Measurements from ENCODE around the gene GTF2IRD1.
"Not testable (repeated sequence)": the region's sequence is repeated elsewhere in the genome, so short reads cannot be mapped to it uniquely, and the experiment has no call there.

The GTF2IRD1 gene

GRCh38 chr7:74483402-74484336, 30.0 kb downstream of the GTF2IRD1 start:
- DNase-seq (ENCODE audit: extremely low read depth, low read depth): no peak
- no peak for TF ChIP-seq CTCF (IDR thresholded peaks at IDR 0.05; ENCODE audit: low read depth, low read length, missing control alignments)
- H3K4me3 ChIP-seq (replicated peaks; ENCODE audit: low read depth, low read length): no peak overlapping the region

GRCh38 chr7:74485611-74486010, 31.9 kb downstream of the GTF2IRD1 start:
- DNase-seq (ENCODE audit: extremely low read depth, low read depth): no peak
- H3K4me3 ChIP-seq (replicated peaks; ENCODE audit: low read depth, low read length): no peak overlapping the region
- no peak for TF ChIP-seq CTCF (IDR thresholded peaks at IDR 0.05; ENCODE audit: low read depth, low read length, missing control alignments)

- DNase-seq (ENCODE audit: extremely low read depth, low read depth); H3K4me3 ChIP-seq (replicated peaks; ENCODE audit: low read depth, low read length): not testable (repeated sequence)
These were observed 34.9 kb downstream of the GTF2IRD1 start for GRCh38 chr7:74488518-74489030.

- no peak for DNase-seq (ENCODE audit: extremely low read depth, low read depth)
- H3K4me3 ChIP-seq (replicated peaks; ENCODE audit: low read depth, low read length): no peak overlapping the region
- no peak for TF ChIP-seq CTCF (IDR thresholded peaks at IDR 0.05; ENCODE audit: low read depth, low read length, missing control alignments)
These were observed 36.6 kb downstream of the GTF2IRD1 start for GRCh38 chr7:74489997-74490945.

GRCh38 chr7:74491490-74491889, 37.8 kb downstream of the GTF2IRD1 start:
- not testable (repeated sequence) for H3K4me3 ChIP-seq (replicated peaks; ENCODE audit: low read depth, low read length); DNase-seq (ENCODE audit: extremely low read depth, low read depth)

GRCh38 chr7:74493295-74493694, 39.6 kb downstream of the GTF2IRD1 start:
- no peak for TF ChIP-seq CTCF (IDR thresholded peaks at IDR 0.05; ENCODE audit: low read depth, low read length, missing control alignments)
- H3K4me3 ChIP-seq (replicated peaks; ENCODE audit: low read depth, low read length): no peak overlapping the region
- DNase-seq (ENCODE audit: extremely low read depth, low read depth): no peak

GRCh38 chr7:74494076-74494548, 40.4 kb downstream of the GTF2IRD1 start:
- no peak for DNase-seq (ENCODE audit: extremely low read depth, low read depth)
- no peak for TF ChIP-seq CTCF (IDR thresholded peaks at IDR 0.05; ENCODE audit: low read depth, low read length, missing control alignments)
- no peak overlapping the region for H3K4me3 ChIP-seq (replicated peaks; ENCODE audit: low read depth, low read length)
